ENCODE results near the gene PLXNB2.

- TF ChIP-seq PATZ1 (CRISPR knock-in tag; IDR thresholded peaks at IDR 0.05; ENCODE audit: borderline replicate concordance) (no peak), ZC3H10 (CRISPR knock-in tag; IDR thresholded peaks at IDR 0.05) (no peak), ZNF70 (CRISPR knock-in tag; IDR thresholded peaks at IDR 0.05) (no peak), TSHZ2 (CRISPR knock-in tag; IDR thresholded peaks at IDR 0.05) (no peak), TCF4 (CRISPR knock-in tag; IDR thresholded peaks at IDR 0.05; ENCODE audit: borderline replicate concordance) (no peak), ZNF565 (CRISPR knock-in tag; conservative IDR thresholded peaks at IDR 0.05; ENCODE audit: low read depth) (no peak)
Measured at GRCh38 chr22:50276143-50276542, 31.3 kb downstream of the PLXNB2 start.
